GM23338 (cell line): Measurements from ENCODE around the gene CEBPE. TPM values are rescaled to one million over a fixed set of nuclear protein-coding genes. Genes with fewer than 3 reads are reported as not detected.

ENCODE experiments used
- ATAC-seq: fragments of 200-7000 bp; cut with Tn5 transposase; 3 replicates; pipeline ENCODE4 v1.9.1; 2020
- DNase-seq: peaks from one replicate; pipeline ENCODE4 v3.0.0-alpha.2; 2015; ENCODE audit warnings: low spot score
- H2AFZ ChIP-seq: fragments of 200-600 bp; sonication (generic); 2 replicates; pipeline ENCODE4 v1.8.0; 2016; ENCODE audit warnings: antibody characterized with exemption, mild to moderate bottlenecking, moderate library complexity
- H3F3A ChIP-seq: fragments of 200-600 bp; sonication (generic); replicated peaks from 2 replicates; pipeline ENCODE4 v1.8.0; 2017; ENCODE audit warnings: antibody characterized with exemption, mixed run types, low read depth
- H3K27ac ChIP-seq: fragments of 200-600 bp; sonication (generic); 2 replicates; pipeline ENCODE4 v1.6.1; 2016; ENCODE audit warnings: low read depth
- H3K27me3 ChIP-seq: fragments of 200-600 bp; sonication (generic); 2 replicates; pipeline ENCODE4 v1.8.0; 2016; ENCODE audit warnings: mild to moderate bottlenecking, mixed run types, moderate library complexity; ENCODE audit not compliant: insufficient read depth
- H3K36me3 ChIP-seq: fragments of 200-600 bp; sonication (generic); 2 replicates; pipeline ENCODE4 v1.8.0; 2016; ENCODE audit warnings: mild to moderate bottlenecking; ENCODE audit not compliant: insufficient read depth
- H3K4me1 ChIP-seq: fragments of 200-600 bp; sonication (generic); 2 replicates; pipeline ENCODE4 v1.8.0; 2016; ENCODE audit warnings: mild to moderate bottlenecking, moderate library complexity; ENCODE audit not compliant: insufficient read depth
- H3K4me2 ChIP-seq: fragments of 200-600 bp; sonication (generic); 2 replicates; pipeline ENCODE4 v1.7.1; 2017; ENCODE audit warnings: mixed run types
- H3K4me3 ChIP-seq: fragments of 200-600 bp; sonication (generic); 2 replicates; pipeline ENCODE4 v1.6.1; 2016; ENCODE audit warnings: mixed run types
- H3K79me2 ChIP-seq: fragments of 200-600 bp; sonication (generic); replicated peaks from 2 replicates; pipeline ENCODE4 v1.8.0; 2017; ENCODE audit warnings: mild to moderate bottlenecking; ENCODE audit not compliant: insufficient read depth
- H3K9me2 ChIP-seq: fragments of 200-600 bp; sonication (generic); 2 replicates; pipeline ENCODE4 v1.8.0; 2017; ENCODE audit not compliant: insufficient read depth
- H4K20me1 ChIP-seq: fragments of 200-600 bp; sonication (generic); replicated peaks from 2 replicates; pipeline ENCODE4 v1.8.0; 2017; ENCODE audit warnings: mild to moderate bottlenecking; ENCODE audit not compliant: insufficient read depth
- H3K27ac Mint-ChIP-seq: 2 replicates; pipeline ENCODE4 v1.8.0; 2020; ENCODE audit warnings: inconsistent platforms, mild to moderate bottlenecking, moderate library complexity, mixed read lengths
- H3K27me3 Mint-ChIP-seq: 3 replicates; pipeline ENCODE4 v1.8.0; 2022; ENCODE audit warnings: low read depth, mild to moderate bottlenecking, moderate library complexity, mixed read lengths, inconsistent platforms; ENCODE audit not compliant: insufficient read depth, poor library complexity
- H3K36me3 Mint-ChIP-seq: 3 replicates; pipeline ENCODE4 v1.8.0; 2021; ENCODE audit warnings: low read depth, mild to moderate bottlenecking, inconsistent platforms, moderate library complexity, mixed read lengths
- H3K4me1 Mint-ChIP-seq: 3 replicates; pipeline ENCODE4 v1.8.0; 2020; ENCODE audit warnings: mild to moderate bottlenecking, inconsistent platforms, mixed read lengths
- H3K4me3 Mint-ChIP-seq: 3 replicates; pipeline ENCODE4 v1.8.0; 2021; ENCODE audit warnings: moderate library complexity, mild to moderate bottlenecking, inconsistent platforms, mixed read lengths
- H3K9me3 Mint-ChIP-seq: 3 replicates; pipeline ENCODE4 v1.8.0; 2020; ENCODE audit warnings: moderate library complexity, mild to moderate bottlenecking, inconsistent platforms, mixed read lengths
- CREB1 ChIP-seq: fragments of 250-450 bp; sonication (Bioruptor Pico); IDR thresholded peaks from 2 replicates; pipeline ENCODE4 v1.5.0; 2020; ENCODE audit warnings: low read depth, mild to moderate bottlenecking, moderate library complexity
- CTCF ChIP-seq, 2 experiments: fragments of 200-600 bp in 1 of 2; sonication (generic) in 1 of 2; conservative IDR thresholded peaks; 2 replicates each; pipeline versions ENCODE4 v1.5.1 to v1.6.1; 2016 to 2017; ENCODE audit warnings: antibody characterized with exemption in 2 of 2, low read depth in 2 of 2, mild to moderate bottlenecking in 2 of 2, moderate library complexity in 1 of 2
- EZH2 ChIP-seq: fragments of 200-600 bp; sonication (generic); IDR thresholded peaks from one replicate; pipeline ENCODE4 v1.8.0; 2017; ENCODE audit warnings: antibody characterized with exemption, mild to moderate bottlenecking, low read depth; ENCODE audit not compliant: unreplicated experiment
- JUNB ChIP-seq: IDR thresholded peaks from one replicate; pipeline ENCODE4 v1.6.1; 2016; ENCODE audit warnings: antibody characterized with exemption; ENCODE audit not compliant: unreplicated experiment
- POLR2AphosphoS5 ChIP-seq: IDR thresholded peaks from 2 replicates; pipeline ENCODE4 v1.6.1; 2016; ENCODE audit warnings: antibody characterized with exemption, low read depth
- STAT1 ChIP-seq: IDR thresholded peaks from one replicate; pipeline ENCODE4 v1.6.1; 2016; ENCODE audit warnings: antibody characterized with exemption; ENCODE audit not compliant: unreplicated experiment
- ZNF114 ChIP-seq: fragments of 250-450 bp; sonication (Bioruptor Pico); IDR thresholded peaks from 2 replicates; pipeline ENCODE4 v1.5.0; 2020; ENCODE audit warnings: mild to moderate bottlenecking, moderate library complexity
- ZNF331 ChIP-seq: fragments of 250-450 bp; sonication (Bioruptor Pico); IDR thresholded peaks from 2 replicates; pipeline ENCODE4 v1.5.0; 2020; ENCODE audit warnings: low read depth, mild to moderate bottlenecking, moderate library complexity
- polyA plus RNA-seq: library from polyadenylated mRNA; unstranded; fragments of >200 nt; fragmentation: Nextera tagmentation; extraction: Ambion mirVana; gene quantifications from 2 replicates; pipeline ENCODE4 v1.2.1, GENCODE V29; 2016
- total RNA-seq: library from RNA; depleted of rRNA; stranded (reverse); fragments of >200 nt; shearing (Covaris generic); gene quantifications from 2 replicates; pipeline ENCODE4 v1.2.3, GENCODE V29; 2014
- TF ChIP-seq, protein P1 (sequence below): IDR thresholded peaks from one replicate; pipeline ENCODE4 v1.6.1; 2018; ENCODE audit warnings: antibody characterized with exemption; ENCODE audit not compliant: unreplicated experiment

CEBPE gene
- total and polyA plus RNA-seq, 2 experiments from 2014 or later = not detected

DNA sequence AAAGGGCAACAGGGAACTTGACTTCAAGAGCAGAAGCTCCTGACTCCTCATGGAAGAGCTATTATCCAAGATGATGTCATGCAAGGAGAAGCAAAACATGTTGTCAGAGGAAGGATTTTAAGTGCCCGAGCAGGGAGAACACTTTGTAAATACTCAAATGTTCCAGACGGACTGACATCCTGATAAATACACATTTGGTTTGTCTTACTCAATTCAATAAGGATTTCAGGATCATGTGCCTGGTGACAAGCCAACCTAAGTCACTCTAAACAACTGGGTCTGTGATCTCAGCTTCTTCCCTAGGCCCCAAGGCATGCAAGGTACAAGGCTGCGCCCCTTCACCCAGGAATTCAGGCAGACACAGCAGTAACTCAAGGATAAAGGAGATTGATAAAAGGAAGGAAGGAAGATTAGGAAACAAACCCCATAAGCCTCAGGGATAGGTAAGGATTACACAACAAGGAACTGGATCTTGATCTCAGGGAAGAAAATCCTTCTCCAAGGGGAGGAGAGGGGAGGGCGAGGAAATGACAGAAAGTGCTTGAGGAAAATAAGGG lies 26.8 kb upstream of the CEBPE start (continued):
- TF ChIP-seq CREB1 (CRISPR knock-in tag) (no peak), ZNF331 (CRISPR knock-in tag) (no peak), CTCF (conservative IDR thresholded peaks at IDR 0.05; ENCODE audit: low read depth in 2 of 2) (no peak), JUNB (no peak), ZNF114 (no peak), EZH2 (no peak), POLR2AphosphoS5 (no peak)
- TF ChIP-seq, protein P1, sequence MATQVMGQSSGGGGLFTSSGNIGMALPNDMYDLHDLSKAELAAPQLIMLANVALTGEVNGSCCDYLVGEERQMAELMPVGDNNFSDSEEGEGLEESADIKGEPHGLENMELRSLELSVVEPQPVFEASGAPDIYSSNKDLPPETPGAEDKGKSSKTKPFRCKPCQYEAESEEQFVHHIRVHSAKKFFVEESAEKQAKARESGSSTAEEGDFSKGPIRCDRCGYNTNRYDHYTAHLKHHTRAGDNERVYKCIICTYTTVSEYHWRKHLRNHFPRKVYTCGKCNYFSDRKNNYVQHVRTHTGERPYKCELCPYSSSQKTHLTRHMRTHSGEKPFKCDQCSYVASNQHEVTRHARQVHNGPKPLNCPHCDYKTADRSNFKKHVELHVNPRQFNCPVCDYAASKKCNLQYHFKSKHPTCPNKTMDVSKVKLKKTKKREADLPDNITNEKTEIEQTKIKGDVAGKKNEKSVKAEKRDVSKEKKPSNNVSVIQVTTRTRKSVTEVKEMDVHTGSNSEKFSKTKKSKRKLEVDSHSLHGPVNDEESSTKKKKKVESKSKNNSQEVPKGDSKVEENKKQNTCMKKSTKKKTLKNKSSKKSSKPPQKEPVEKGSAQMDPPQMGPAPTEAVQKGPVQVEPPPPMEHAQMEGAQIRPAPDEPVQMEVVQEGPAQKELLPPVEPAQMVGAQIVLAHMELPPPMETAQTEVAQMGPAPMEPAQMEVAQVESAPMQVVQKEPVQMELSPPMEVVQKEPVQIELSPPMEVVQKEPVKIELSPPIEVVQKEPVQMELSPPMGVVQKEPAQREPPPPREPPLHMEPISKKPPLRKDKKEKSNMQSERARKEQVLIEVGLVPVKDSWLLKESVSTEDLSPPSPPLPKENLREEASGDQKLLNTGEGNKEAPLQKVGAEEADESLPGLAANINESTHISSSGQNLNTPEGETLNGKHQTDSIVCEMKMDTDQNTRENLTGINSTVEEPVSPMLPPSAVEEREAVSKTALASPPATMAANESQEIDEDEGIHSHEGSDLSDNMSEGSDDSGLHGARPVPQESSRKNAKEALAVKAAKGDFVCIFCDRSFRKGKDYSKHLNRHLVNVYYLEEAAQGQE = no peak

GRCh38 chr14:23143911-23144310 lies 24.9 kb upstream of the CEBPE start:
- 0 out of 2 replicates have a peak, but pooled peaks cover 3% of the 10 kb centered on the region for H3F3A ChIP-seq
- Mint-ChIP-seq H3K27ac (no peak overlapping the region), H3K27me3 (peaks cover 4% of the 10 kb centered on the region), H3K9me3 (no peaks in the 10 kb centered on the region; the same call in 2 of the 3 replicates), H3K4me1 (peaks cover 7% of the 10 kb centered on the region), H3K4me3 (no peak overlapping the region), H3K36me3 (peaks cover 65% of the 10 kb centered on the region)
- H3K36me3 ChIP-seq = peaks cover 40% of the 10 kb centered on the region
- H3K9me2 ChIP-seq = peaks cover 6% of the 10 kb centered on the region; the same call in 1 of the 2 replicates
- no peak overlapping the region for H3K27ac ChIP-seq
- H4K20me1 ChIP-seq = no peaks in the 10 kb centered on the region
- no peaks in the 10 kb centered on the region for H3K27me3 ChIP-seq
- H3K79me2 ChIP-seq = no peaks in the 10 kb centered on the region
- H3K4me3 ChIP-seq = no peak overlapping the region
- H3K4me2 ChIP-seq = no peak overlapping the region
- H2AFZ ChIP-seq = no peak overlapping the region
- no peak for DNase-seq
- TF ChIP-seq CTCF (conservative IDR thresholded peaks at IDR 0.05; ENCODE audit: low read depth in 2 of 2) = no peak
- TF ChIP-seq CREB1 (CRISPR knock-in tag) = no peak
- no peak for TF ChIP-seq STAT1
- ATAC-seq = no peak
- H3K4me1 ChIP-seq = no peaks in the 10 kb centered on the region
